NB4 (cell line): Measurements from ENCODE around the gene NDUFA7.

Experiments used
- CTCF ChIP-seq: IDR thresholded peaks from one replicate; pipeline ENCODE4 v1.5.1; 2012; ENCODE audit warnings: low read depth, low read length
- MAX ChIP-seq: IDR thresholded peaks from 2 replicates; pipeline ENCODE4 v1.6.1; 2011; ENCODE audit warnings: low read depth, low read length
- POLR2A ChIP-seq: IDR thresholded peaks from 2 replicates; pipeline ENCODE4 v1.6.1; 2011; ENCODE audit warnings: mild to moderate bottlenecking; ENCODE audit not compliant: insufficient read length; ENCODE audit errors: extremely low read depth

GRCh38 chr19:8262431-8262830, 58.7 kb downstream of the NDUFA7 start:
- TF ChIP-seq CTCF (no peak), POLR2A (no peak), MAX (no peak)
